Loucy (cell line): Measurements from ENCODE around the gene PANK4.
"Not testable (repeated sequence)": the region's sequence is repeated elsewhere in the genome, so short reads cannot be mapped to it uniquely, and the experiment has no call there.

Source experiments
- CTCF ChIP-seq: fragments of 200-600 bp; sonication (generic); conservative IDR thresholded peaks from 2 replicates; pipeline ENCODE4 v1.5.1; 2014; ENCODE audit warnings: mild to moderate bottlenecking, antibody characterized with exemption, low read length
- EZH2phosphoT487 ChIP-seq: fragments of 200-600 bp; IDR thresholded peaks from 2 replicates; pipeline ENCODE4 v1.6.1; 2018; ENCODE audit warnings: antibody characterized with exemption, mild to moderate bottlenecking, moderate library complexity, borderline replicate concordance

GRCh38 chr1:2550309-2550861 lies 24.0 kb upstream of the PANK4 start:
- not testable (repeated sequence) for TF ChIP-seq EZH2phosphoT487, CTCF
